ENCODE data around the gene ATP11A.
"Not testable (repeated sequence)": the region's sequence is repeated elsewhere in the genome, so short reads cannot be mapped to it uniquely, and the experiment has no call there.

Gene ATP11A

DNA sequence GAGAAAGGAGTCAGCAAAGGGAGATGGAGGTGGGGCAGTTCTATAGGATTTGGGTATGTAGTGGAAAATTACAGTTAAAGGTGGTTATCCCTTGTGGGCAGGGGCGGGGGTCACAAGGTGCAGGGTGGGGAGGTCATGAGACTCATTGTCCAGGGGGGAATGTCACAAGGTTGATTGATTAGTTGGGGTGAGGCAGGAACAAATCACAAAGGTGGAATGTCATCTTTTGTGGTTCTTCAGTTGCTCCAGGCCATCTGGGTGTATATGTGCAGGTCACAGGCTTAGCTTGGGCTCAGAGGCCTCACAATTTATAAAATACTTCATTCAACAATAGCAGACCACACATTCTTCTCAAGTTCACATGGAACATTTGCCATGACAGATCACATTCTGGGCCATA lies 109.6 kb downstream of the ATP11A start:
- no peak for DNase-seq (ENCODE audit: low read depth)

DNA sequence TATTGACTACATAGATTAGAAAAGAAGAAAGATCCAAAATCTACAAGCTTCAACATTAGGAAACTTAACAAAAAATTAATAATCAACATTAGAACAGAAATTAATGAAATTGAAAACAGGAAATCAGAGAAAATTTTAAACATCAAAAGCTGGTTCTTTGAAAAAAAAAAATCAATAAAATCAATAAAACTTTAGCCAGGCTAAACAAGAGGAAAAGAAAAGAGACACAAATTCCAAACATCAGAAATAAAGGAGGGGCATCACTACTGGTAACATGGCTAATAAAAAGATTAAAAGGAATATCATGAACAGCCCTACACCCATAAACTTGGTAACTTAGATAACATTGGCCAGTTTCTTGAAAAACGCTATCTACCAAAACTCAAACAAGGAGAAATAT lies 110.2 kb downstream of the ATP11A start:
- no peak for DNase-seq (ENCODE audit: low read depth)

DNA sequence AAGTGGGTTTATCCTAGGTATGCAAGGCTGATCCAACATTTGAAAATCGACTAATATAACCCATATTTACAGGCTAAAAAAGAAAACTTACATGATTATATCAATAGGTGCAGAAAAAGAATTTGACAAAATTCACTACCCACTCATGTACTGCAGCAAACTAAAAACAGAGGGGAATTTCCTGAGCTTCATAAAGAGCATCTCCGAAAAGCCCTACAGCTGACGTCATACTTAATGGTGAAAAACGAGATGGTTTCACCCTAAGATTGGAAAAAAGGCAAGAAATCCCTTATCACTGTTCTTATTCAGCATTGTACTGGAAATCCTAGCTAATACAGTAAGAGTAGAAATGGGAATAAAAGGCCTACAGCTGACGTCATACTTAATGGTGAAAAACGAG lies 111.0 kb downstream of the ATP11A start:
- not testable (repeated sequence) for DNase-seq (ENCODE audit: low read depth)

DNA sequence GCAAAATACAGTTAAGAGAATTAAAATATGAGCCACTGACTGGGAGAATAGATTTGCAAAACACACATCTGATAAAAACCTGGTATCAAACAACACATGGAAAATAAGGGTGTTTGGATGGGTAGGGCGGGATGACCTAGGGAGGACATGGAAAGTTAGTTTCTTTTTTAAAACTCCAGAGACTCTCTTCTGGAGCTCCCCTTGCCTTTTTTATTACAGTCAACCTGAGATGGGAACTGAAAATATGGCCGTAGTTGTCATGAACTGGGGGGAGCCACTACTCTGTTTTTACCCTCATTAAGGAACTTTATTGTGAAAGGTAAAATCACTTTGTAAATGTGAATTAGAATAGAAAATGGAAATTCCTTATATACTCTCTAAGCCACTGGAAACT lies 113.0 kb downstream of the ATP11A start:
- no peak for DNase-seq (ENCODE audit: low read depth)

DNA sequence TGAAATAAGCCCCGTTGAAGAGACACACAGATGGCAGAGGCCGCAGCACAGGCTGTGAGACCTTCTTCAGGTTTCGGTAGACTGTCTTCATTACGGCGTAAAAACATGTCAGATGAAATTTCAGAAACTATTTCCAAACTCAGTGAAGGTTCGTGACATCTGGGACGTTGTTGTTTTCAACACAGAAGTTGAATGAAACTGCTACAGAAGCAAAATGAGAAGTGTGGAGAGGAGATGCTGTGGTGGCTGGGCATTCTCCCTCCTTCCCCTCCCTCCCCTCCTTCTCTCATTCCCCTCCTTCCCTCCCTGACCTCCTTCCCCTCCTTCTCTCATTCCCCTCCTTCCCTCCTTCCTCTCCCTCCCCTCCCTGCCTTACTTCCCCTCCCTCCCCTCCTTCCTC lies 113.6 kb downstream of the ATP11A start:
- no peak for DNase-seq (ENCODE audit: low read depth)

DNA sequence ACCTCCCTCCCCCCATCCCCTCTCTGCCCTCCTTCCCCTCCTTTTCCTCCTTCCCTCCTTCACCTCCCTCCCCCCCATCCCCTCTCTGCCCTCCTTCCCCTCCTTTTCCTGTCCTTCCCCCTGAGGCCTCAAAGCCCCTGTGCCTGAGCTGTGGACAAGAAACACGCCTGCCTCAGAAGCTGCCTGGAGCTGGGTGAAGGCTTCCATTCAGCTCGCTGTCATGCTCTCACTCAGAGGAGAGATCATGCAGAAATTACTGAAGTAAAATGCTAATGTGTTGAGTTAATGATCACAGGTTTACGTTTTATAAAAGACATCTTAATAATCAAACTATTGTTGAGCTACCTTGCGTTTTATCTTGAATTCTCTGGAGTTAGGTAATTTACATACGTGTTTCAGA lies 114.5 kb downstream of the ATP11A start:
- DNase-seq (ENCODE audit: low read depth): no peak

DNA sequence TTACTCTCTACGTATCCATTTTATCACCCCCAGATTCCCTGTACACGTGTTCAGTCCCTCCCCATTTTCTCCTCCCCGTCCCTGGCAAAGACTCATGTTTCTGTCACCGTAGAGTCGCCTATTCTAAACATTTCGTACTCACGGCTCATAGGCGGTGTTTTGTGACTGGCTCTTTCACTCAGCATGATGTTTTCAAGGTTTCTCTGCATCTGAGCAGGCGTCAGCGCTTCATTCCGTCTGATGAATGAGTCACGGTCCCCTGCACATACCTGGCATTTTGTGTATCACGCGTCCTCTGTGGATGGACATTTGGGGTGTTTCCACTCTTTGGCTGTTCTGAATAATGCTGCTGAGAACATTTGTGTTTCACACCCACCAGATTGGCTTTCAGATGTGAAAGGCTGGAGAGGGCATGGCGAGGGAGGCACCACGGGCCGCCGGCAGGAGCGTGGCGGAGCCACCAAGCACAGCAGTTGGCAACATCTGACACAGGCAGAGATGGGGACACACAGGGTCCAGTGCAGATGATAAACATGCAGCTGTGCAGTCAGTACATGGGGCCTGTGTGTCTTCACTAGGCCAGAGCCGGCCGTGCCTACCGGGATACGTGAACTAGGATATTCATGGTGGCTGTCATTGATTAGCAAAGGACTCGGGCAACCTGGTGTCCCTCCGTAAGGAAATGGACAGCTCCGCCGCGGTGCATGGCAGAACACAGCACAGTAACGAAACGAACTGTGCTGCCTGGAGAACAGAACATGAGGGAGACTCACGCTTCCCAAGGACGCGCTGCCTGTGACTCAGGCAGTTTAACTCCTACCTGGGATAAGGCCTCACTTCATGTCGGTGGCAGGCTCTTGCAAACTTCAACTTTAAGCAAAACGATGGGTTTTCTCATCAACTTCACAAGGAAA lies 117.2 kb downstream of the ATP11A start:
- DNase-seq (ENCODE audit: low read depth): no peak

DNA sequence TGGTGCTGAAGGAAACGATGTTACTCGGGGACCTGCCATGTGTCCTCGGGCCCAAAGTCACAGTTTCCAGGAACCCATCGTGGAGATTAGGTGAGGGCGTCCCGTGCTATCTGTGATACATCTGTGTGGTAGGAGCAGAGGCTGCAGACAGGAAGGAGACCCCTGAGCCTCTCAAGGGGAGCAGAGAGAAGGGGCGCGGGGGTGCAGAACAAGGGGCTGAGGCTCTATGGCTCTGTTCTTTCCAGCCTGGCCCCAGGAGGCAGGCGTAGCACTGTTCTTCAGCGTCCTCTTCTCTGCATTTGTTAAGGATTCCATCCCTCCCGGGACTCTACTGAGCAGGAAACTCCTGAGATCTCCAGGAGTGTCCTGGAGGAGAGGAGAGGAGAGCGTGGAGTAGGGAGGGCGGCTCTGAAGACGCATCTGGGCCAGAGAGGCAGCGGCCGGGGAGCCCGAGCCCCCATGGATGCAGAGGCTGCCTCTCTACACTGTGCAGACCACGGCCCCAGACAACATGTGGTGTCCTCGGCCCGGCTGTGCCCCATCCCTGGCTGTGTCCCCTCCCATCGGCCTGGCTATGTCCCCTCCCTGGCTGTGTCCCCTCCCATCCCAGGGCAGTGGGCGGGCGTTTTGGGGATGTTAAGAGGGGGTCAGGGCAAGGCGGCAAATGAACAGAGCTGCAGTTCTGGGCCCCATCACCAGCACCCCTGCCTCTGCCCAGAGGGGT lies 118.0 kb downstream of the ATP11A start:
- DNase-seq (ENCODE audit: low read depth): no peak

DNA sequence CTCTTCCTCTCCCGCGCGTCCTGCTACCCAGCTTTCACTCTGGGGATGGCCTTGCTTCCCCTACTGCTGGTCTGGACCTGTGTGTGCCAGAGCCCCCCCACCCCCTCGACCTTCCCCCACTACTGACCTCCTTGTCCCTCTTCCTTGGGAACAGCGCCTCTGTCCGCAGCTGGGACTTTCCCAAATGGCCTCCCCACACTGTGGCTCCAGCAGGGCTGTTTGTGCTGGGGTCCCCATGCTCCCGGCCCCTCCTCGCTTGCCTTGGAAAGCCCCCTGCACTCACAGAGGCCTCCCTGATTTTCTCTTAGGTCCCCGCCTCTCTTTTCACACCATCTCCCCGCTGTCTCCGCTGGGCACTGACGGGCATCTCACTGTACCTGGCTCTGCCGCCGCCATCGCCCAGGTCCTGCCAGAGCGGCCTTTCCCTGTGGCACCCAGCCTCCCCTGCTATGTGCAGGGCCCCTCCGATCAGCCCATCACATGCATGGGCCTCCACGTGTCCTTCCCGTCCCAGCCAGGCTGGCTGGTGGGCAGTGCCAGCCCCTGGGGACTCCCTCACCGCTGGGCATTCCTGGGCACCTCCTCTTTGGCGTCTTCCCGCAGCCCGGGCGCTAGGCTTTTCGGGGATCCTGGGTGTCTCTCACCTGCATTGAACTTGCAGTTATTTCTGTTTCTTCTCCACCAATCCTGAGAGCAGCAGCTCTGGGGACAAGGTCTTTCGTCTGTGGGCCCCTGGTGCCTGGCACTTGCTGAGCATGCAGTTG lies 118.7 kb downstream of the ATP11A start:
- DNase-seq (ENCODE audit: low read depth): no peak

DNA sequence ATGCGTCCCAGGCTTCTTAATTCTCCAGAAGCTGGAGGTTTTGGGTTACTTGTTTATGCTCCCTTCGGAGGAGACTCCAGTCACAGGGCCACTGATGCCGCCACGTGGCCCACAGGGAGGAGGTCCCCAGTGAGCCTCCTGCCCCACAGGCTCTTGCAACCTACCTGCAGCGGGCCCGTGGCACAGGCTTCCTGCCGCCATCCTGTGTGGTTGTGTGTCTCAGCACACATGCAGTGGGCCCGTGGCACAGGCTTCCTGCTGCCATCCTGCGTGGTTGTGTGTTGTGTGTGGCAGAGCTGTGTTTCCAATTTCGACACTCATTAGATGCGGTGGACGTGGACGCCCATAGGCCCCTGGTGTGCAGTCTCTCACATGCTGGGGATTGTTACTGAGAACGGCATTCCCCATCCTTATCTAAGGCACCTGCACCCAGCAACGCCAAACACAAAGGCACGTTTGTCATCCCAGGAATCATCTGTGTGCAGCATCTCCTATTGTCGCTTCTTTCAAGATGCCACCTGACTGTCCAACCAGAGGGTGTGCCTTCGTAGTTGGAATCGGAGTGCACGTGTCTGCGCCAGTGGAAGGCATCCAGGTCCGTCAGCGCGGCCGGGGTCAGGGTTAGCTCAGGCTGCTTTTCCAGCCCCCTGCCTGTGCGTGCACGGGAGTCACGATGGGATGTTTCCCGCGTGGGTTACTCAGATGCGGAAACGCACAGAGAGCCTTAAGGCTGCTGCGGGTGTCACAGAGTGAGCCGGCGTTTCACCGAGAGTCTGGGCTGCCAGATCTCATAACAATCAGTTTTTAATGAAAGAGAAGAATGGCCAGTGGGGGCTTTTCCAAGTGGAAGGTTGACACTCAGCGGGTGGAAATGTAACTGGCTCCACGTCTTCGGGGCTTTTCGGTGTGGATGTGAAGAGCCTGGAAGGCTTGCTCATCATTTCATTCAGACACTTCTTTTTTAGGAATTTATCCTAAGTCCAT lies 119.8 kb downstream of the ATP11A start:
- no peak for DNase-seq (ENCODE audit: low read depth)

DNA sequence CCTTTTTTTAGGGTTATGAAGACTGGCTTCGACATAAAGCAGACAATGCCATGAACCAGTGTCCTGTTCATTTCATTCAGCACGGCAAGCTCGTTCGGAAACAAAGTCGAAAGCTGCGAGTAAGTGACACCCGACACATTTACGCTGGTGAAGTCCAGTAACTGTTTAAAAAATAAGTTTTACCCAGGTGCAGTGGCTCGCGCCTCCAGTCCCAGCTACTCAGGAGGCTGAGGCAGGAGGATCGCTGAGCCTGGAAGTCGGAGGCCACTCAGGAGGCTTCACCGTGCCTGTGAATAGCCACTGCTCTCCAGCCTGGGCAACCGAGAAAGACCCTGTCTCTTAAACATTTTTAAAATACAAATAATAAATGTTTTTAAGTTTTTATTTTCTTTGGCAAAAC lies 120.8 kb downstream of the ATP11A start:
- DNase-seq (ENCODE audit: low read depth): no peak

DNA sequence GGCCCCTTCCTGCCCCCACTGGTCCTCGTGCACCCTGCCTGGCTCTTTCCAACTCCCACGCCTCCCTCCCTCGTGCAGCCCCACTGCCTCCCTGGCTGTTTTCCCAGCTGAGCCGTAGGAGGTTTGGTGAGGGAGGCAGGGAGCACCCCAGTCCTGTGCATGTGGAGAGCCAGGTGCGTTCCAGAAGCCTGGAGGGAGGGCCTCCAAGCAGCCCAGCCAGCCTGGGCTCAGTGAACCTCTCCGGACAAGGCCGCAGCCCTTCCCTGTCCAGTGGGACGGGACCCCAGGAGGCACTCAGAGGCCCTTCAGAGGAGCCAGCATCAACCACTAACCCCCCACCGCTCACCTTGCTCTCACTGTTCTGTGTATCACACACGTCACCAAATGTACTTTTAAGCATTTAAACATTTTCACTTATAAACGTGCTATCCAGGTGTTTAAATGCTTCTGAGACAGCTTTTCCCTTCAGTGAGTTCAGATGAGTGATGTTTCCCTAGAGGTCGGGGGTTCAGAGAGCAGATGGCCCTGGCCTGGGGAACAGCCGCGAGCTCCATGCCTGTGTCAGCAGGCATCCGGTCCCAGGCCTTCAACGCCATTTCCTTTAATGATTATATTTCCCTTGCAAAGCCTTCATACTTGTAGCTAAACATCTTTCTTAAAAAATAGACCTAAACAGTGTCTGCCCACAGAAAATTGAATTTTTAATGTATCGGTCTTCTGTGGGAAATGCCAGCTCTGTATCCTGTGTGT lies 122.6 kb downstream of the ATP11A start:
- no peak for DNase-seq (ENCODE audit: low read depth)

DNA sequence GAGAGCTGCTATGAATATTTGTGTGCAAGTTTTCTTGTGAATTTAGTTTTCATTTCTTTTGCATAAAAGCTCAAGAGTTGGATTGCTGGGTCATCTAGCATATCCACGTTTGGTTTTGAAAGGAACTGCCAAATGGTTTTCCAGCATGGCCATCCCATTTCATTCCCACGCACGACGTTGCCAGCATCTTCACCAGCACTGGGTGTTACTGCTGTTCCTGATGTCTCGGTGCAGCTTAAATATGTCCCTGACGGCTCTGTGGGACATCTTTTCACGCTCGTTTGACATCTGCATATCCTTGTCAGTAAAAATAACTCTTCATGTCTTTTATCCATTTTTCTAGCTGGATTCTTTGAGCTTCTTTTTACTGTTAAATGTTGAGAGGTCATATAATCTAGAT lies 123.7 kb downstream of the ATP11A start:
- no peak for DNase-seq (ENCODE audit: low read depth)

DNA sequence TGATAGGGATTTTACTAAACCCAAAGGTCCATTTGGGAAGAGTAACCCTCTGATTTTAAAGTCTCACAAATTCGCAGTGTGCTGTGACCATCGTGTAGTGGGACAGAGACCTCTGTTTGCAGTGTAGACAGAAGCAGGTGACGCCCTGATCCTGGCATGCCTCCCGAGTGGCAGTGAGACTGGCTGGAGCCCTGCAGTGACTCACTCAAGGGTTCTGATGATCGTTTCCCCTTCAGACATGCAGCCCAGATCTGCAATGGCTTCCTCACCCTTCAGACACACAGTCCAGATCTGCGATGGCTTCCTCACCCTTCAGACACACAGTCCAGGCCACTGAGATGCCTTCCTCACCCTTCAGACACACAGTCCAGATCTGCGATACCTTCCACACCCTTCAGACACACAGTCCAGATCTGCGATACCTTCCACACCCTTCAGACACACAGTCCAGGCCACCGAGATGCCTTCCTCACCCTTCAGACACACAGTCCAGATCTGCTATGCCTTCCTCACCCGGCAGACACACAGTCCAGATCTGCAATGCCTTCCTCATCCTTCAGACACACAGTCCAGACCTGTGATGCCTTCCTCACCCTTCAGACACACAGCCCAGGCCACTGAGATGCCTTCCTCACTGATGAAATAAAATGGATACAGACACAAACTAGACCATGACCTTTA lies 125.2 kb downstream of the ATP11A start:
- DNase-seq (ENCODE audit: low read depth): no peak

DNA sequence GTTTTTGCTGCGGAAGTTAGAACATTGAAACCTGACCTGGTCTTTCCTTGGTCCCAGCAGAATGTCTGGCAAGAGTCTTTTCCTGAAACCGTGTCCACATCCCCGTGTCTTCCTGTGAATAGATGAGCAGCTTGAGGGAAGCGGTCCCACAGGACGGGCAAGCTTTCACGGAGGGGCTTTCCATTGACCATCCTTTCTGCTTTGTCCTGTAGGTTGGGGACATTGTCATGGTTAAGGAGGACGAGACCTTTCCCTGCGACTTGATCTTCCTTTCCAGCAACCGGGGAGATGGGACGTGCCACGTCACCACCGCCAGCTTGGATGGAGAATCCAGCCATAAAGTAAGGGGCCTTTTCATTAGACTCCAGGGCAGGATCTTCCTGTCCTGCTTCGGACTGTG lies 126.0 kb downstream of the ATP11A start:
- no peak for DNase-seq (ENCODE audit: low read depth)

DNA sequence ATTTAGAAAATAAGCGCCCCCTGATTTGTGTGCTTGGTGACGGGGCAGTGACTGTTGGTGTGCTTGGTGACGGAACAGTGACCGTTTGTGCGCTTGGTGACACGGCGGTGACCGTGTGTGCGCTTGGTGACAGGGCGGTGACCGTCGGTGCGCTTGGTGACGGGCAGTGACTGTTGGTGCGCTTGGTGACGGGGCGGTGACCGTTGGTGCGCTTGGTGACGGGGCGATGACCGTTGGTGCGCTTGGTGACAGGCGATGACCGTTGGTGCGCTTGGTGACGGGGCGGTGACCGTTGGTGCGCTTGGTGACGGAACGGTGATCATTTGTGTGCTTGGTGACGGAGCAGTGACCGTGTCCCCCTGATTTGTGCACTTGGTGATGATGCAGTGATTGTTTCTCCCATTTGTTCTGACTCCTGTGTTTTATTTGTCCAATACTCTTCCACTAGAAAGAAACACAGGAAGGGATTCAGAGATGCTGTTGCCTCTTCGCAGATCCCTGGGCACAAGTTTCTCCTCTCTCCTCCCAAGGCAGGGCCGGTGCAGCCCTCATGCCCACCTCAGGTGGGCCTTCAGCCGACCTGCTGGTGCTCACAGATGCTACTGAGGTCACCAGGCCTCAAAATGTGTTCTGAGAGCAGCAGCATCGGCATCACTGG lies 128.3 kb downstream of the ATP11A start:
- no peak for DNase-seq (ENCODE audit: low read depth)

DNA sequence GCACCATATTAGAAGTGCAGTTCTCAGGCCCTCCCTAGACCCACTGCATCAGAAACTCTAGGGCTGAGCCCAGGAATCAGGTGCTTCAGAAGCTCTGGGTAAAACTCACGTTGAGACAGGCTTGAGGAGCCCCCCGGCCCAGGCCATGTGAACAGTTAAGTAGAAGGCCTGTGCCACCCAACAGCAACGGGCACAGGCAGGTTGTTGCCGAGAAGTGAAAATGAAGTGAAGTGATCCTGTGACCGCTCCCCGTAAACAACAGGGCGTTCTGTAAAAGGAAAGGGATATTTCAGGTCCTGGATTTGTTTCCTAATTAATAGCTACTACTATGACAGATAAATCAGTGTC lies 128.8 kb downstream of the ATP11A start:
- no peak for DNase-seq (ENCODE audit: low read depth)

DNA sequence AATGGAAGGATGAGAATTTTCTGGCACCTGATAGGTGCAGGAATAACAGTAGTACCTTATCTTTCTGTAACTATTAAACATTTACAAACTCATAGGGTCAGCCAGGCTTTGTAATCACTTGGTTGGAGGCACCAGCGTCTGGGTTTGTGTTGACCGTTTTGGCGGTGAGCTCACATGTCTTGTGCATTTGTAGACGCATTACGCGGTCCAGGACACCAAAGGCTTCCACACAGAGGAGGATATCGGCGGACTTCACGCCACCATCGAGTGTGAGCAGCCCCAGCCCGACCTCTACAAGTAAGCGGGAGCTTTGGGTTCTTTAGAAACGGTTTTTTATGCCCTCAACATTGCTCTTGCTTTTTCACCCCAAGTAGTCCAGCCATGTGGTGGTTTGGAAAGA lies 129.3 kb downstream of the ATP11A start:
- DNase-seq (ENCODE audit: low read depth): no peak

DNA sequence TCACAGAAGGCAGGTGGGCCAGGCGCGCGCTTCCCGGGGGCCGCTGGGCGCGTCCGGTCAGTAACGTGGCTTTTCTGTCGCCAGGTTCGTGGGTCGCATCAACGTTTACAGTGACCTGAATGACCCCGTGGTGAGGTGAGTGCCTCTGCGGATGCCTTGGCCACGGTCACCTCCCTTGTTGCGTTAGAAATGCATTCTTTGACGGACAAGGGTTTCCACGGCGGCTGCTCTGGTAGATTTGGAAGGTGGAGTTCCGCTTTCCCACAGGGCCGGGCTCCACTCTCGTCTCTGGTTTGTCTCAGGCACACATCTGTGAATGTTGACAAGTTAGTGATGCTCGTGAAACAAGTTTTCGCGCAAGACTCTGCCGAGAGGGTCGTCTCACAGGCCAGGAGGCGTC lies 130.0 kb downstream of the ATP11A start:
- no peak for DNase-seq (ENCODE audit: low read depth)

DNA sequence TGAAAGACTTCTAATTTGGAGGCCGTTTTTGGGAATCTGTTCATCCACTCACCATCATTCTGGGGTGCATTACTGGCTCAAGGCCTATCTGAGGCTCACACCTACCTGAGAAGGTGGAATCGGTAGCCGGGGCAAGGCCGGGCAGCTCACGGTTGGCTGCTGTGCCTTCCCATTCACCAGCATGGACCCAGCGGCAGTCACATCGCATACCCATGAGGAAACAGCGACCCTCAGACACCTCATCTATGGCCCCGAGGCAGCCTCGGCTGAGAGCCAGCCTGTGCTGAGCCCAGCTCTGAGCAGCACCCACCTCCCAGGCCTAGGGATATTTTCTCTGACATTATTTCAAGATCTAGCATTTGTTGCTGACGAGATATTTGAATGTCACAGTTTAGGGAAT lies 130.5 kb downstream of the ATP11A start:
- no peak for DNase-seq (ENCODE audit: low read depth)
